ENCODE data around the gene CDON. TPM values are rescaled to one million over a fixed set of nuclear protein-coding genes. Genes with fewer than 3 reads are reported as not detected.
"Not testable (repeated sequence)": the region's sequence is repeated elsewhere in the genome, so short reads cannot be mapped to it uniquely, and the experiment has no call there.

The CDON gene
- total RNA-seq, 2 donors from 2014 or later, result 17.6 to 21.9 TPM

DNA sequence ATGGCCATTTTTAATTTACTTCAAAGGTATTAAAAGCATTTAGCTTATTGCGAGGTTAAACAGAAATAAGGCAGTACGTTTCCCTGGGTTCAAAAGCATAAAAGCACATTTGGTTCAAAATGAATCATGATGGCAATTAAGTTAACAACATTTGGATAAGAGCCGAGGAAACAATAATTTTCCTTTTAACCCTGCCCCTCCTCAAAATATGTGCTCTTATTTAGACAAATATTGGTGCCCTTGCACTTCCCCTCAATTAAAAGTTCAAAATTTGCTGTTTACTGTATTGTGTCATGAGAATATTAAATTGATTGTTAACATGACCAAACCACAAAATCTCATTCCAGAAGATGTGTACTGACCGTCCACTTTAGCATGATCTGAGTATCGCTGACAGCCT, 68.2 kb downstream of the CDON start:
- no peak for TF ChIP-seq CTCF (IDR thresholded peaks at IDR 0.05)
- Histone ChIP-seq H3K27ac (no peak overlapping the region), H3K36me3 (no peaks in the 10 kb centered on the region), H3K27me3 (no peaks in the 10 kb centered on the region), H3K9me3 (no peaks in the 10 kb centered on the region), H3K4me3 (no peak overlapping the region), H3K4me1 (peaks cover 0 to 7% of the 10 kb centered on the region in 2 donors)
- no peak for DNase-seq (ENCODE audit: low spot score)

GRCh38 chr11:125992893-125993292, 69.8 kb downstream of the CDON start:
- no peaks in the 10 kb centered on the region for H3K36me3 ChIP-seq
- no peak for TF ChIP-seq CTCF (IDR thresholded peaks at IDR 0.05)
- H3K4me1 ChIP-seq, result peaks cover 0 to 7% of the 10 kb centered on the region in 2 donors
- no peak overlapping the region for H3K4me3 ChIP-seq
- H3K27ac ChIP-seq, result no peak overlapping the region
- no peaks in the 10 kb centered on the region for H3K9me3 ChIP-seq
- no peak for DNase-seq (ENCODE audit: low spot score)
- no peaks in the 10 kb centered on the region for H3K27me3 ChIP-seq

DNA sequence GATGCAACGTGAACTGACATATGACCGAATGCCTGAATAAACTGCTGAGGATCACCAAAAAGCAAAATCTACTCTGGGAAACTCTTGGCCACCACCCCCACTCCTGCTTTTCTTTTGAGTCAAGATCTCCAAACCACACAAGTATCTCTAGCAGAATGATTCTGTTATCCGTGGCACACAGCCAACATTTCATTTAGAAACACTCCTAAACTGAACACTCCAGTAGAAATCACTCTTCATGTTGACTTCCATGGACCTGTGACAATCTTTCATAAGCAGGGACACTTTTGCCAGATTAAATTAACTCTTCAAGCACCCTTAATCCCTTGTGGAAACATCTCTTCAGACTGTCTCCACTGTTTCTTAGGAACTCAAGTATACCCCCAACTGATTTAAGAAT, 72.4 kb downstream of the CDON start:
- Histone ChIP-seq H3K27ac (no peak overlapping the region), H3K4me1 (peaks cover 0 to 7% of the 10 kb centered on the region in 2 donors), H3K27me3 (no peaks in the 10 kb centered on the region), H3K36me3 (no peaks in the 10 kb centered on the region), H3K4me3 (no peak overlapping the region), H3K9me3 (no peaks in the 10 kb centered on the region)
- TF ChIP-seq CTCF (IDR thresholded peaks at IDR 0.05), result no peak
- DNase-seq (ENCODE audit: low spot score), result no peak

- no peak for TF ChIP-seq CTCF (IDR thresholded peaks at IDR 0.05)
- Histone ChIP-seq H3K36me3 (peaks cover 12% of the 10 kb centered on the region), H3K4me3 (no peak overlapping the region), H3K27me3 (no peaks in the 10 kb centered on the region), H3K9me3 (no peaks in the 10 kb centered on the region), H3K4me1 (peaks cover 0 to 7% of the 10 kb centered on the region in 2 donors), H3K27ac (no peak overlapping the region)
- DNase-seq (ENCODE audit: low spot score), result no peak
These were observed 75.5 kb downstream of the CDON start for GRCh38 chr11:125987066-125987641.

GRCh38 chr11:125985956-125986355, 76.7 kb downstream of the CDON start:
- not testable (repeated sequence) for H3K27ac ChIP-seq; H3K4me1 ChIP-seq; H3K27me3 ChIP-seq; H3K9me3 ChIP-seq; H3K4me3 ChIP-seq; DNase-seq (ENCODE audit: low spot score)
- peaks cover 12% of the 10 kb centered on the region for H3K36me3 ChIP-seq

DNA sequence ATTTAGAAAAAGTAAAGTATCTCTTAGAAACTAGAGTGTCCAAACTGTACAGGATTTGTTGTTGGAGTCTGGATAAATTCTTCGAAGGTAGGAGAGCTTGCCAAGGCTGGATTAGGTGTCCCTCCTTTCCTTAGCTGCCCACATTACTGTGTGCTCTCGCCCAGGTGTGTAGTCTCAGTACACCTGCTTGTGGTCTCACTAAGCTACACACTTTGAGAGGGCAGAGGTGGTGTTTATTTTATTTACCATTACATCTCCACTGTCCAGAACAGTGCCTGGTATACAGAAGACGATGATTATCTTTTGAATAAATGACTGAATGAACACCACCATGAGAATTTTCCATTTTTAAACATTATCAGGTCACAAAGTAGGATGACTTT, 80.3 kb downstream of the CDON start:
- DNase-seq (ENCODE audit: low spot score), result no peak
- H3K4me1 ChIP-seq, result no peaks in the 10 kb centered on the region
- no peaks in the 10 kb centered on the region for H3K9me3 ChIP-seq
- no peak for TF ChIP-seq CTCF (IDR thresholded peaks at IDR 0.05)
- H3K36me3 ChIP-seq, result peaks cover 12% of the 10 kb centered on the region
- H3K27ac ChIP-seq, result no peak overlapping the region
- H3K27me3 ChIP-seq, result no peaks in the 10 kb centered on the region
- no peak overlapping the region for H3K4me3 ChIP-seq

Measured in right atrium auricular region (tissue), 2 donors.